Body of pancreas (tissue), 4 donors: ENCODE results near the gene NR2F2. TPM values are rescaled to one million over a fixed set of nuclear protein-coding genes. Genes with fewer than 3 reads are reported as not detected.

Source experiments
- ATAC-seq: fragments of 150-250 bp; one replicate; pipeline ENCODE4 v1.9.1; 2016
- DNase-seq, 4 donors: peaks; one replicate each; pipeline ENCODE4 v3.0.0-alpha.2; 2019
- H3K27ac ChIP-seq, 4 donors: fragments of 200-600 bp; sonication (generic); 1 replicate in 3 of 4; 2 replicates in 1 of 4; pipeline versions ENCODE4 v1.5.1 to v1.6.1; 2016 to 2019; ENCODE audit warnings: mild to moderate bottlenecking in 1 of 4, mixed read lengths in 1 of 4, moderate library complexity in 1 of 4
- H3K27me3 ChIP-seq, 2 donors: fragments of 200-600 bp; sonication (generic); one replicate each; pipeline ENCODE4 v1.6.0; 2016; ENCODE audit warnings: mild to moderate bottlenecking in 1 of 2
- H3K36me3 ChIP-seq, 2 donors: fragments of 200-600 bp; sonication (generic); replicated peaks in 1 of 2; 2 replicates each; pipeline ENCODE4 v1.5.1; 2016; ENCODE audit warnings: low read depth in 2 of 2; ENCODE audit not compliant: insufficient read depth in 1 of 2
- H3K4me1 ChIP-seq: fragments of 200-600 bp; sonication (generic); one replicate; pipeline ENCODE4 v1.6.0; 2016
- H3K4me3 ChIP-seq, 2 donors: fragments of 200-600 bp; sonication (generic); 1 replicate in 1 of 2; 2 replicates in 1 of 2; pipeline ENCODE4 v1.5.1; 2016 to 2019
- H3K9me3 ChIP-seq, 3 donors: fragments of 200-600 bp; sonication (generic); 1 replicate in 2 of 3; 2 replicates in 1 of 3; pipeline ENCODE4 v1.5.1; 2016
- CTCF ChIP-seq, 7 experiments: fragments of 450-650 bp in 4 of 7; fragments of 200-600 bp in 3 of 7; sonication (generic) in 3 of 7; IDR thresholded peaks; one replicate each; pipeline ENCODE4 v1.5.1; 2016 to 2019; ENCODE audit warnings: antibody characterized with exemption in 7 of 7
- POLR2A ChIP-seq, 3 donors: fragments of 450-650 bp; IDR thresholded peaks; one replicate each; pipeline ENCODE4 v1.6.1; 2016; ENCODE audit warnings: antibody characterized with exemption in 3 of 3, mild to moderate bottlenecking in 2 of 3
- WGBS, 2 donors: methylation state at CpG; one replicate each; pipeline ENCODE4 v1.1.5; 2017; 5-methylcytosine and 5-hydroxymethylcytosine counted together
- intact Hi-C: fragments of 100-400 bp; cut with DNase I; formaldehyde crosslinking; loops from one replicate; pipeline ENCODE4 v1.15.1; 2023
- total RNA-seq, 2 donors: library from RNA; depleted of rRNA; stranded (reverse); fragments of >200 nt; gene quantifications; one replicate each; pipeline ENCODE4 v1.1.0, GENCODE V29; 2016

The NR2F2 gene
- total RNA-seq, 2 donors from 2014 or later, result 12.9 to 13.5 TPM

- Histone ChIP-seq H3K4me1 (peaks cover 29% of the 10 kb centered on the region), H3K27ac (no peak overlapping the region), H3K36me3 (no peaks in the 10 kb centered on the region), H3K9me3 (no peaks in the 10 kb centered on the region), H3K27me3 (peaks cover 8 to 33% of the 10 kb centered on the region in 2 donors), H3K4me3 (no peak overlapping the region)
- ATAC-seq (no peak), DNase-seq (no peak)
- intact Hi-C loops, result no loop called here
- WGBS, 2 donors, result 21 to 34% methylated on average over 23 to 34 of the region's 34 CpGs
- no peak for TF ChIP-seq CTCF (IDR thresholded peaks at IDR 0.05)
- no peak for TF ChIP-seq POLR2A (IDR thresholded peaks at IDR 0.05)
These were observed 31.0 kb downstream of the NR2F2 start for GRCh38 chr15:96361309-96362010.

- TF ChIP-seq CTCF (IDR thresholded peaks at IDR 0.05) (no peak), POLR2A (IDR thresholded peaks at IDR 0.05) (no peak)
- intact Hi-C loops, result no loop called here
- Histone ChIP-seq H3K27me3 (peaks cover 8 to 40% of the 10 kb centered on the region in 2 donors), H3K4me1 (peaks cover 26% of the 10 kb centered on the region), H3K36me3 (no peaks in the 10 kb centered on the region), H3K9me3 (no peaks in the 10 kb centered on the region), H3K27ac (no peak overlapping the region), H3K4me3 (no peak overlapping the region)
- ATAC-seq, result no peak
- 31 to 47% methylated on average over 21 of the region's 21 CpGs for WGBS, 2 donors
- DNase-seq, result no peak
These were observed 31.7 kb downstream of the NR2F2 start for GRCh38 chr15:96362011-96362754.

GRCh38 chr15:96362755-96363651 is 32.5 kb downstream of the NR2F2 start:
- TF ChIP-seq CTCF (IDR thresholded peaks at IDR 0.05), result no peak
- no peak for TF ChIP-seq POLR2A (IDR thresholded peaks at IDR 0.05)
- Histone ChIP-seq H3K9me3 (no peaks in the 10 kb centered on the region), H3K27me3 (peaks cover 8 to 36% of the 10 kb centered on the region in 2 donors), H3K4me3 (no peak overlapping the region), H3K36me3 (no peaks in the 10 kb centered on the region), H3K27ac (no peak overlapping the region), H3K4me1 (peaks cover 31% of the 10 kb centered on the region)
- DNase-seq (no peak), ATAC-seq (no peak)
- intact Hi-C loops, result no loop called here
- 21 to 22% methylated on average over 33 to 37 of the region's 37 CpGs for WGBS, 2 donors

GRCh38 chr15:96363707-96364106 is 33.2 kb downstream of the NR2F2 start:
- no peaks in the 10 kb centered on the region for H3K9me3 ChIP-seq
- TF ChIP-seq CTCF (IDR thresholded peaks at IDR 0.05) (no peak), POLR2A (IDR thresholded peaks at IDR 0.05) (no peak)
- DNase-seq (no peak), ATAC-seq (no peak)
- intact Hi-C loops, result no loop called here
- H3K36me3 ChIP-seq, result no peaks in the 10 kb centered on the region
- peaks cover 38% of the 10 kb centered on the region for H3K4me1 ChIP-seq
- H3K4me3 ChIP-seq, result no peak overlapping the region
- WGBS, 2 donors, result 32 to 40% methylated on average over 9 of the region's 9 CpGs
- peaks cover 8 to 41% of the 10 kb centered on the region in 2 donors for H3K27me3 ChIP-seq
- no peak overlapping the region for H3K27ac ChIP-seq
